Measurements from ENCODE around the gene SLC35E1. TPM values are rescaled to one million over a fixed set of nuclear protein-coding genes. Genes with fewer than 3 reads are reported as not detected.

The SLC35E1 gene
- total and polyA plus RNA-seq, 2 of the 13 experiments (the other 11 are each of a cell fraction or from before 2014, with no cell fraction given) = 21.2 to 46.5 TPM

DNA sequence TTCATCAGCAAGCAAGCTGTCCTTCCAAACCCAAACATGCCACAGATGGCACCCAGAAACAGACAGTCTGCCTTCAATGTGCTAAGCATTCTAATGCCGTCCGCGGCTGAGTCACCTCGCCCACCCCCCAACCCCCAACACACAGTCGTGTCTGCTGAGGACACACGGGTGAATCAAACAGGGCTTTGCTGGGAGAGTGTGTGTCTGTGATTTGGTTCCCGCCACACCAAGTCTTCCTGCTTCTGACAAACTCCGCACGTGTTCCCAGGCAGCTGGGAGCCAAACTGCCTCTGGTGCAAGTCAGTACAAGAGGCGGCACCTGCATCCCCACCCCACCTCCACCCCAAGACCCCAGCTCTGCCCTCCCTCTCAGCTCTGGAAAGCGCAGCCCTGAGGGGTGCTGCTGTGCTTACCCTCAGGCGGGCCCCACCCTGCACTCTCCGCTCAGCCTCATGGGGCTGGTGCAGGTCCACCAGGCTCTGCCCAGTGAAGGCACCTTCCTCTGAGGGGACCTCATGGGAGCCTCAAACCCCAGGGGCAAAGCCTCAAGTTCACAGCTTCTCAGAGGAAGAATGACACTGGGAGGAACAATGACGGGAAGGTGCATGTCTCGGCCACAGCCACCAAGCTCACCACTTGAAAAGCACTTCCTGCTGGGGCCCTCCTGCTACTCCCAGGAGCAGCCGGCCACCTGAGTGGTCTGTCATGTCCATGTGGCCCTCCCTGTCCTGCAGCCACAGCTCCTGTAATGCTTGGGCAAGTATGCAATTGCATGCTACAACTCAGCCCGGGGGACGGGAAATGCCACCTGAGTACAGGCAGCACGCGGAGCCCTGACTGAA, 15.0 kb upstream of the SLC35E1 start:
- Histone ChIP-seq H3K27ac (ENCODE audit: extremely low read length, insufficient read depth, low read length) (no peak overlapping the region), H3K4me2 (ENCODE audit: low read depth, low read length) (no peak overlapping the region)
- POLR2A ChIA-PET = no interaction called here

More for the DNA sequence above, 15.0 kb upstream of the SLC35E1 start:
- DNase-seq (ENCODE audit: low spot score) = no peak
- H4K20me1 ChIP-seq (ENCODE audit: insufficient read depth, low read length) = peaks cover 9% of the 10 kb centered on the region
- WGBS (ENCODE audit: low lambda C conversion rate) = 95% methylated on average over 7 of the region's 20 CpGs
- TF ChIP-seq TOE1 (CRISPR knock-in tag; IDR thresholded peaks at IDR 0.05) (no peak), ZNF564 (CRISPR knock-in tag; IDR thresholded peaks at IDR 0.05) (no peak), MYNN (CRISPR knock-in tag; IDR thresholded peaks at IDR 0.05; ENCODE audit: low read depth) (no peak), ZFY (CRISPR knock-in tag; IDR thresholded peaks at IDR 0.05) (no peak)
- TF ChIP-seq, protein P1, sequence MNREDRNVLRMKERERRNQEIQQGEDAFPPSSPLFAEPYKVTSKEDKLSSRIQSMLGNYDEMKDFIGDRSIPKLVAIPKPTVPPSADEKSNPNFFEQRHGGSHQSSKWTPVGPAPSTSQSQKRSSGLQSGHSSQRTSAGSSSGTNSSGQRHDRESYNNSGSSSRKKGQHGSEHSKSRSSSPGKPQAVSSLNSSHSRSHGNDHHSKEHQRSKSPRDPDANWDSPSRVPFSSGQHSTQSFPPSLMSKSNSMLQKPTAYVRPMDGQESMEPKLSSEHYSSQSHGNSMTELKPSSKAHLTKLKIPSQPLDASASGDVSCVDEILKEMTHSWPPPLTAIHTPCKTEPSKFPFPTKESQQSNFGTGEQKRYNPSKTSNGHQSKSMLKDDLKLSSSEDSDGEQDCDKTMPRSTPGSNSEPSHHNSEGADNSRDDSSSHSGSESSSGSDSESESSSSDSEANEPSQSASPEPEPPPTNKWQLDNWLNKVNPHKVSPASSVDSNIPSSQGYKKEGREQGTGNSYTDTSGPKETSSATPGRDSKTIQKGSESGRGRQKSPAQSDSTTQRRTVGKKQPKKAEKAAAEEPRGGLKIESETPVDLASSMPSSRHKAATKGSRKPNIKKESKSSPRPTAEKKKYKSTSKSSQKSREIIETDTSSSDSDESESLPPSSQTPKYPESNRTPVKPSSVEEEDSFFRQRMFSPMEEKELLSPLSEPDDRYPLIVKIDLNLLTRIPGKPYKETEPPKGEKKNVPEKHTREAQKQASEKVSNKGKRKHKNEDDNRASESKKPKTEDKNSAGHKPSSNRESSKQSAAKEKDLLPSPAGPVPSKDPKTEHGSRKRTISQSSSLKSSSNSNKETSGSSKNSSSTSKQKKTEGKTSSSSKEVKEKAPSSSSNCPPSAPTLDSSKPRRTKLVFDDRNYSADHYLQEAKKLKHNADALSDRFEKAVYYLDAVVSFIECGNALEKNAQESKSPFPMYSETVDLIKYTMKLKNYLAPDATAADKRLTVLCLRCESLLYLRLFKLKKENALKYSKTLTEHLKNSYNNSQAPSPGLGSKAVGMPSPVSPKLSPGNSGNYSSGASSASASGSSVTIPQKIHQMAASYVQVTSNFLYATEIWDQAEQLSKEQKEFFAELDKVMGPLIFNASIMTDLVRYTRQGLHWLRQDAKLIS (CRISPR knock-in tag; IDR thresholded peaks at IDR 0.05) = no peak
- ATAC-seq = no peak
- CTCF ChIA-PET (ENCODE audit: low intra/inter-chr PET ratio, low total read pairs) = no interaction called here
- no peak overlapping the region for H3K4me3 ChIP-seq (replicated peaks in 1 of 3; ENCODE audit: insufficient read depth in 1 of 3, low read depth in 2 of 3, low read length in 3 of 3)
- FAIRE-seq = no peak
- no peak overlapping the region for H3K9ac ChIP-seq (ENCODE audit: insufficient read depth, low read depth, low read length)
- no peak overlapping the region for H2AFZ ChIP-seq (ENCODE audit: low read length)
- H3K9me3 ChIP-seq (ENCODE audit: low read length) = no peaks in the 10 kb centered on the region
- no TSS peak for BruUV-seq (replicated peaks)
- peaks cover 84% of the 10 kb centered on the region for H3K79me2 ChIP-seq (ENCODE audit: insufficient read depth, low read length)
- no peaks in the 10 kb centered on the region; a peak in 1 of 5 replicates for H3K36me3 ChIP-seq (replicated peaks in 1 of 2; ENCODE audit: control insufficient read depth in 1 of 2, insufficient read depth in 2 of 2, low read length in 2 of 2)
- intact Hi-C loops (cut with micrococcal nuclease; ENCODE audit: unreplicated experiment) (no loop called here), in situ Hi-C loops (cut with HindIII; ENCODE audit: extremely low pct_ligation_motif_present, low pct_unique_long_range_greater_than_20kb) (no loop called here)
- no peaks in the 10 kb centered on the region for H3K27me3 ChIP-seq (ENCODE audit: control insufficient read depth in 1 of 2, insufficient read depth in 2 of 2, low read length in 2 of 2)
- H3K4me1 ChIP-seq (ENCODE audit: insufficient read depth, low read length) = peaks cover 16% of the 10 kb centered on the region

Measured in HepG2 (cell line).